ENCODE results near the gene RNF10.
"Not testable (repeated sequence)": the region's sequence is repeated elsewhere in the genome, so short reads cannot be mapped to it uniquely, and the experiment has no call there.

RNF10 gene

GRCh38 chr12:120529641-120530417 lies 4.3 kb upstream of the RNF10 start:
- no peak for DNase-seq

GRCh38 chr12:120530418-120530761 lies 3.8 kb upstream of the RNF10 start:
- not testable (repeated sequence) for DNase-seq

- no peak for DNase-seq
Observed at GRCh38 chr12:120532701-120533238, 1.4 kb upstream of the RNF10 start.

- DNase-seq, result peak; percentile 60
Observed at GRCh38 chr12:120534703-120535655, 823 bp downstream of the RNF10 start.

- peak; percentile 43 for DNase-seq
Observed at GRCh38 chr12:120536064-120536791, 2.1 kb downstream of the RNF10 start.

- DNase-seq, result no peak
Observed at GRCh38 chr12:120537856-120538220, 3.7 kb downstream of the RNF10 start.

- DNase-seq, result no peak
Observed at GRCh38 chr12:120538281-120539156, 4.4 kb downstream of the RNF10 start.

GRCh38 chr12:120539303-120539702 lies 5.1 kb downstream of the RNF10 start:
- no peak for DNase-seq

- no peak for DNase-seq
Observed at GRCh38 chr12:120540445-120540844, 6.3 kb downstream of the RNF10 start.

- DNase-seq, result no peak
Observed at GRCh38 chr12:120542166-120542565, 8.0 kb downstream of the RNF10 start.

GRCh38 chr12:120544691-120545090 lies 10.5 kb downstream of the RNF10 start:
- no peak for DNase-seq

- DNase-seq, result no peak
Observed at GRCh38 chr12:120546050-120546386, 11.9 kb downstream of the RNF10 start.

GRCh38 chr12:120554678-120555077 lies 20.5 kb downstream of the RNF10 start:
- DNase-seq, result no peak

- DNase-seq, result no peak
Observed at GRCh38 chr12:120557589-120557988, 23.4 kb downstream of the RNF10 start.

- no peak for DNase-seq
Observed at GRCh38 chr12:120562906-120563305, 28.8 kb downstream of the RNF10 start.

GRCh38 chr12:120563495-120563894 lies 29.3 kb downstream of the RNF10 start:
- DNase-seq, result no peak

GRCh38 chr12:120571299-120571698 lies 37.1 kb downstream of the RNF10 start:
- DNase-seq, result no peak

- DNase-seq, result no peak
Observed at GRCh38 chr12:120573560-120573959, 39.4 kb downstream of the RNF10 start.

GRCh38 chr12:120574106-120574505 lies 40.0 kb downstream of the RNF10 start:
- no peak for DNase-seq

GRCh38 chr12:120579179-120579578 lies 45.0 kb downstream of the RNF10 start:
- DNase-seq, result no peak

GRCh38 chr12:120580787-120581723 lies 46.9 kb downstream of the RNF10 start, which contains the start of gene POP5:
POP5 (minus strand) TSS chr12:120581402; CDS start chr12:120581362, 40 bp downstream.
- DNase-seq, result peak; percentile 96

All from CD4-positive, alpha-beta T cell treated with Interleukin-4 for 4 hours (primary cell).